Measurements from ENCODE around the gene NDUFB2.

GRCh38 chr7:140661124-140661523 is 35.4 kb upstream of the NDUFB2 start:
- TF ChIP-seq CTCF (IDR thresholded peaks at IDR 0.05; ENCODE audit: low read depth, low read length, poor library complexity, severe bottlenecking) = no peak
- TF ChIP-seq EZH2phosphoT487 (IDR thresholded peaks at IDR 0.05; ENCODE audit: borderline replicate concordance, low read length) = no peak
